K562 (cell line): Measurements from ENCODE around the gene PRDM1. TPM values are rescaled to one million over a fixed set of nuclear protein-coding genes. Genes with fewer than 3 reads are reported as not detected.

Experiments used
- E2F6 ChIP-seq, 2 experiments: IDR thresholded peaks; 2 replicates each; pipeline ENCODE4 v1.6.1; 2011; ENCODE audit warnings: borderline replicate concordance in 1 of 2, control low read depth in 1 of 2, low read depth in 1 of 2, low read length in 1 of 2, mild to moderate bottlenecking in 1 of 2, mixed read lengths in 1 of 2, moderate library complexity in 1 of 2; ENCODE audit not compliant: insufficient read depth in 1 of 2, insufficient read length in 1 of 2, poor library complexity in 1 of 2, severe bottlenecking in 1 of 2; ENCODE audit errors: extremely low read depth in 1 of 2
- GABPA ChIP-seq: fragments of 200-800 bp; sonication (Bioruptor generic); conservative IDR thresholded peaks from 2 replicates; pipeline ENCODE4 v1.6.1; 2016; ENCODE audit warnings: low read depth, missing genetic modification characterization, missing compliant biosample characterization
- HDAC1 ChIP-seq, 2 experiments: fragments of 450-650 bp; IDR thresholded peaks; 2 replicates each; pipeline ENCODE4 v1.6.1; 2016 to 2017; ENCODE audit warnings: inconsistent platforms in 1 of 2, mild to moderate bottlenecking in 1 of 2, moderate library complexity in 1 of 2
- RNF2 ChIP-seq: sonication (generic); IDR thresholded peaks from 2 replicates; pipeline ENCODE4 v1.6.1; 2016
- SPI1 ChIP-seq: IDR thresholded peaks from 2 replicates; pipeline ENCODE4 v1.6.1; 2011; ENCODE audit warnings: low read depth, low read length, control low read depth, borderline replicate concordance
- ZNF277 ChIP-seq: fragments of 250-450 bp; sonication (Bioruptor Pico); IDR thresholded peaks from 2 replicates; pipeline ENCODE4 v1.8.0; 2022; ENCODE audit warnings: inconsistent platforms, mild to moderate bottlenecking, moderate library complexity, borderline replicate concordance
- polyA plus RNA-seq, 8 experiments: library from polyadenylated mRNA; depleted of rRNA in 4 of 8; stranded (reverse) in 5 of 8; unstranded in 3 of 8; fragments of >200 nt; fragmentation: Nextera tagmentation in 2 of 8; fragmentation: Illumina TruSeq in 1 of 8; extraction: Ambion mirVana in 2 of 8; extraction: Trizol in 1 of 8; gene quantifications; 2 replicates each; pipeline versions ENCODE4 v1.2.1 to v1.2.3, GENCODE V29; 2011 to 2014; ENCODE audit warnings: inconsistent platforms in 1 of 8, missing spikeins in 1 of 8
- total RNA-seq, 7 experiments: library from RNA; depleted of rRNA in 6 of 7; stranded (reverse); fragments of >200 nt in 6 of 7; fragmentation: Illumina TruSeq in 2 of 7; extraction: Trizol in 2 of 7; gene quantifications; 2 replicates each; pipeline versions ENCODE4 v1.2.1 to v1.2.3, GENCODE V29; 2011 to 2021; ENCODE audit warnings: low replicate concordance in 1 of 7
- TF ChIP-seq, protein P1 (sequence below), 2 experiments: fragments of 450-650 bp in 1 of 2; sonication (generic) in 1 of 2; formaldehyde crosslinking in 1 of 2; IDR thresholded peaks; 2 replicates each; pipeline versions ENCODE4 v1.7.1 to v1.9.0; 2016 to 2022; ENCODE audit warnings: inconsistent platforms in 1 of 2, mild to moderate bottlenecking in 1 of 2, missing genetic modification reagents in 1 of 2
- TF ChIP-seq, protein P2 (sequence below), 3 experiments: fragments of 200-800 bp in 1 of 3; fragments of 250-450 bp in 1 of 3; fragments of 450-650 bp in 1 of 3; sonication (Bioruptor Pico) in 1 of 3; sonication (Bioruptor generic) in 1 of 3; formaldehyde crosslinking in 1 of 3; IDR thresholded peaks; 2 replicates each; pipeline versions ENCODE4 v1.6.1 to v1.8.0; 2016 to 2022; ENCODE audit warnings: mild to moderate bottlenecking in 2 of 3, missing genetic modification characterization in 2 of 3, missing compliant biosample characterization in 1 of 3, moderate library complexity in 1 of 3

Gene PRDM1
- total and polyA plus RNA-seq, 9 of the 15 experiments (the other 6 are each of a cell fraction or from before 2014, with no cell fraction given) = 0.09 to 0.89 (median 0.27) TPM

- TF ChIP-seq GABPA (tag) (peak; percentile 30; the same call in 1 of the 2 replicates), ZNF277 (CRISPR knock-in tag) (no peak), HDAC1 (IDR thresholded peaks at IDR 0.05) (0 out of 4 replicates have a peak, but pooled peaks of 1 of the 2 experiments have one; percentile 35), RNF2 (0 out of 2 replicates have a peak, but pooled peaks have one; percentile 19), E2F6 (IDR thresholded peaks at IDR 0.05; ENCODE audit: borderline replicate concordance in 1 of 2, extremely low read depth in 1 of 2, insufficient read depth in 1 of 2, insufficient read length in 1 of 2, low read depth in 1 of 2, low read length in 1 of 2, poor library complexity in 1 of 2, severe bottlenecking in 1 of 2) (peak in 1 of 2 experiments; percentile 78), SPI1 (peak; percentile 29; the same call in 1 of the 2 replicates)
- TF ChIP-seq, protein P1, sequence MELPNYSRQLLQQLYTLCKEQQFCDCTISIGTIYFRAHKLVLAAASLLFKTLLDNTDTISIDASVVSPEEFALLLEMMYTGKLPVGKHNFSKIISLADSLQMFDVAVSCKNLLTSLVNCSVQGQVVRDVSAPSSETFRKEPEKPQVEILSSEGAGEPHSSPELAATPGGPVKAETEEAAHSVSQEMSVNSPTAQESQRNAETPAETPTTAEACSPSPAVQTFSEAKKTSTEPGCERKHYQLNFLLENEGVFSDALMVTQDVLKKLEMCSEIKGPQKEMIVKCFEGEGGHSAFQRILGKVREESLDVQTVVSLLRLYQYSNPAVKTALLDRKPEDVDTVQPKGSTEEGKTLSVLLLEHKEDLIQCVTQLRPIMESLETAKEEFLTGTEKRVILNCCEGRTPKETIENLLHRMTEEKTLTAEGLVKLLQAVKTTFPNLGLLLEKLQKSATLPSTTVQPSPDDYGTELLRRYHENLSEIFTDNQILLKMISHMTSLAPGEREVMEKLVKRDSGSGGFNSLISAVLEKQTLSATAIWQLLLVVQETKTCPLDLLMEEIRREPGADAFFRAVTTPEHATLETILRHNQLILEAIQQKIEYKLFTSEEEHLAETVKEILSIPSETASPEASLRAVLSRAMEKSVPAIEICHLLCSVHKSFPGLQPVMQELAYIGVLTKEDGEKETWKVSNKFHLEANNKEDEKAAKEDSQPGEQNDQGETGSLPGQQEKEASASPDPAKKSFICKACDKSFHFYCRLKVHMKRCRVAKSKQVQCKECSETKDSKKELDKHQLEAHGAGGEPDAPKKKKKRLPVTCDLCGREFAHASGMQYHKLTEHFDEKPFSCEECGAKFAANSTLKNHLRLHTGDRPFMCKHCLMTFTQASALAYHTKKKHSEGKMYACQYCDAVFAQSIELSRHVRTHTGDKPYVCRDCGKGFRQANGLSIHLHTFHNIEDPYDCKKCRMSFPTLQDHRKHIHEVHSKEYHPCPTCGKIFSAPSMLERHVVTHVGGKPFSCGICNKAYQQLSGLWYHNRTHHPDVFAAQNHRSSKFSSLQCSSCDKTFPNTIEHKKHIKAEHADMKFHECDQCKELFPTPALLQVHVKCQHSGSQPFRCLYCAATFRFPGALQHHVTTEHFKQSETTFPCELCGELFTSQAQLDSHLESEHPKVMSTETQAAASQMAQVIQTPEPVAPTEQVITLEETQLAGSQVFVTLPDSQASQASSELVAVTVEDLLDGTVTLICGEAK (IDR thresholded peaks at IDR 0.05) = peak; percentile 73
- TF ChIP-seq, protein P1 (CRISPR knock-in tag; IDR thresholded peaks at IDR 0.05) = no peak
- TF ChIP-seq, protein P2, sequence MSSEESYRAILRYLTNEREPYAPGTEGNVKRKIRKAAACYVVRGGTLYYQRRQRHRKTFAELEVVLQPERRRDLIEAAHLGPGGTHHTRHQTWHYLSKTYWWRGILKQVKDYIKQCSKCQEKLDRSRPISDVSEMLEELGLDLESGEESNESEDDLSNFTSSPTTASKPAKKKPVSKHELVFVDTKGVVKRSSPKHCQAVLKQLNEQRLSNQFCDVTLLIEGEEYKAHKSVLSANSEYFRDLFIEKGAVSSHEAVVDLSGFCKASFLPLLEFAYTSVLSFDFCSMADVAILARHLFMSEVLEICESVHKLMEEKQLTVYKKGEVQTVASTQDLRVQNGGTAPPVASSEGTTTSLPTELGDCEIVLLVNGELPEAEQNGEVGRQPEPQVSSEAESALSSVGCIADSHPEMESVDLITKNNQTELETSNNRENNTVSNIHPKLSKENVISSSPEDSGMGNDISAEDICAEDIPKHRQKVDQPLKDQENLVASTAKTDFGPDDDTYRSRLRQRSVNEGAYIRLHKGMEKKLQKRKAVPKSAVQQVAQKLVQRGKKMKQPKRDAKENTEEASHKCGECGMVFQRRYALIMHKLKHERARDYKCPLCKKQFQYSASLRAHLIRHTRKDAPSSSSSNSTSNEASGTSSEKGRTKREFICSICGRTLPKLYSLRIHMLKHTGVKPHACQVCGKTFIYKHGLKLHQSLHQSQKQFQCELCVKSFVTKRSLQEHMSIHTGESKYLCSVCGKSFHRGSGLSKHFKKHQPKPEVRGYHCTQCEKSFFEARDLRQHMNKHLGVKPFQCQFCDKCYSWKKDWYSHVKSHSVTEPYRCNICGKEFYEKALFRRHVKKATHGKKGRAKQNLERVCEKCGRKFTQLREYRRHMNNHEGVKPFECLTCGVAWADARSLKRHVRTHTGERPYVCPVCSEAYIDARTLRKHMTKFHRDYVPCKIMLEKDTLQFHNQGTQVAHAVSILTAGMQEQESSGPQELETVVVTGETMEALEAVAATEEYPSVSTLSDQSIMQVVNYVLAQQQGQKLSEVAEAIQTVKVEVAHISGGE (CRISPR knock-in tag; IDR thresholded peaks at IDR 0.05) = peak in 1 of 3 experiments; percentile 70; a peak in 1 of 6 replicates
These were observed at the start of gene PRDM1 (continued) for GRCh38 chr6:106085984-106086813.
